OCI-LY1 (cell line): Measurements from ENCODE around the gene CHMP2B.

Source experiments
- H2AFZ ChIP-seq: fragments of 200-600 bp; sonication (generic), shearing (Covaris generic); 2 replicates; pipeline ENCODE4 v1.6.0; 2014; ENCODE audit warnings: antibody characterized with exemption, mild to moderate bottlenecking, low read length
- H3F3A ChIP-seq: fragments of 200-600 bp; sonication (generic), shearing (Covaris generic); 2 replicates; pipeline ENCODE4 v1.6.0; 2014; ENCODE audit warnings: mild to moderate bottlenecking, antibody characterized with exemption, low read length, moderate library complexity; ENCODE audit not compliant: insufficient read depth
- H3K27ac ChIP-seq: fragments of 200-600 bp; sonication (generic); 2 replicates; pipeline ENCODE4 v1.5.1; 2014; ENCODE audit warnings: low read length, mixed run types, mild to moderate bottlenecking, low read depth; ENCODE audit not compliant: poor library complexity, severe bottlenecking
- H3K27me3 ChIP-seq: fragments of 200-600 bp; sonication (generic); 2 replicates; pipeline ENCODE4 v1.6.0; 2014; ENCODE audit warnings: antibody characterized with exemption, mild to moderate bottlenecking, low read length, moderate library complexity; ENCODE audit not compliant: insufficient read depth
- H3K36me3 ChIP-seq: fragments of 200-600 bp; sonication (generic); 2 replicates; pipeline ENCODE4 v1.6.1; 2014; ENCODE audit warnings: mild to moderate bottlenecking, antibody characterized with exemption, low read length, moderate library complexity, mixed read lengths; ENCODE audit not compliant: insufficient read depth
- H3K4me1 ChIP-seq: fragments of 200-600 bp; sonication (generic); 2 replicates; pipeline ENCODE4 v1.5.1; 2014; ENCODE audit warnings: mild to moderate bottlenecking, low read length, moderate library complexity; ENCODE audit not compliant: insufficient read depth, severe bottlenecking
- H3K4me2 ChIP-seq: fragments of 200-600 bp; sonication (generic), shearing (Covaris generic); 2 replicates; pipeline ENCODE4 v1.6.1; 2014; ENCODE audit warnings: low read length
- H3K4me3 ChIP-seq: fragments of 200-600 bp; sonication (generic); 2 replicates; pipeline ENCODE4 v1.5.1; 2014; ENCODE audit warnings: low read length, low read depth, mild to moderate bottlenecking, mixed read lengths; ENCODE audit not compliant: poor library complexity, severe bottlenecking
- H3K79me2 ChIP-seq: fragments of 200-600 bp; shearing (Covaris generic); 2 replicates; pipeline ENCODE4 v1.6.1; 2016; ENCODE audit warnings: mixed run types, low read length, mixed read lengths; ENCODE audit not compliant: insufficient read depth
- H3K9ac ChIP-seq: fragments of 200-600 bp; sonication (generic), shearing (Covaris generic); 2 replicates; pipeline ENCODE4 v1.6.1; 2014; ENCODE audit warnings: mild to moderate bottlenecking, low read length, mixed read lengths
- H3K9me2 ChIP-seq: fragments of 200-600 bp; sonication (generic), shearing (Covaris generic); 2 replicates; pipeline ENCODE4 v1.6.1; 2014; ENCODE audit warnings: low read depth, mild to moderate bottlenecking, low read length, mixed read lengths
- H3K9me3 ChIP-seq: fragments of 200-600 bp; shearing (Covaris generic); 2 replicates; pipeline ENCODE4 v1.6.1; 2014; ENCODE audit warnings: low read length, mixed read lengths
- H4K20me1 ChIP-seq: fragments of 200-600 bp; sonication (generic), shearing (Covaris generic); 2 replicates; pipeline ENCODE4 v1.6.0; 2016; ENCODE audit warnings: mild to moderate bottlenecking, low read length; ENCODE audit not compliant: insufficient read depth
- CTCF ChIP-seq: fragments of 200-600 bp; sonication (generic), shearing (Covaris generic); IDR thresholded peaks from 2 replicates; pipeline ENCODE4 v1.5.1; 2017; ENCODE audit warnings: mild to moderate bottlenecking, antibody characterized with exemption, low read length, moderate library complexity, mixed read lengths
- EZH2 ChIP-seq: fragments of 200-600 bp; sonication (generic), shearing (Covaris generic); IDR thresholded peaks from 2 replicates; pipeline ENCODE4 v1.8.0; 2017; ENCODE audit warnings: borderline replicate concordance, mixed run types, mild to moderate bottlenecking, antibody characterized with exemption, low read length, moderate library complexity, mixed read lengths

Gene CHMP2B

GRCh38 chr3:87198774-87199173 lies 28.3 kb upstream of the CHMP2B start:
- no peaks in the 10 kb centered on the region for H4K20me1 ChIP-seq
- H3K4me2 ChIP-seq: no peak overlapping the region
- H3K9ac ChIP-seq: no peak overlapping the region
- no peaks in the 10 kb centered on the region for H3K36me3 ChIP-seq
- no peaks in the 10 kb centered on the region for H3F3A ChIP-seq
- H3K27me3 ChIP-seq: no peaks in the 10 kb centered on the region
- H3K27ac ChIP-seq: no peak overlapping the region
- TF ChIP-seq CTCF: no peak
- TF ChIP-seq EZH2: no peak
- no peaks in the 10 kb centered on the region for H3K79me2 ChIP-seq
- H3K9me2 ChIP-seq: no peaks in the 10 kb centered on the region
- H3K9me3 ChIP-seq: no peaks in the 10 kb centered on the region
- H3K4me3 ChIP-seq: no peak overlapping the region
- H2AFZ ChIP-seq: no peak overlapping the region
- no peaks in the 10 kb centered on the region for H3K4me1 ChIP-seq

GRCh38 chr3:87199628-87200027 lies 27.5 kb upstream of the CHMP2B start:
- no peak overlapping the region for H3K27ac ChIP-seq
- H3K79me2 ChIP-seq: no peaks in the 10 kb centered on the region
- H3K9ac ChIP-seq: no peak overlapping the region
- H3K9me3 ChIP-seq: no peaks in the 10 kb centered on the region
- H3F3A ChIP-seq: no peaks in the 10 kb centered on the region
- H3K4me2 ChIP-seq: no peak overlapping the region
- TF ChIP-seq CTCF (no peak), EZH2 (no peak)
- no peak overlapping the region for H3K4me3 ChIP-seq
- no peaks in the 10 kb centered on the region for H4K20me1 ChIP-seq
- H3K36me3 ChIP-seq: no peaks in the 10 kb centered on the region
- no peaks in the 10 kb centered on the region for H3K27me3 ChIP-seq
- H3K9me2 ChIP-seq: no peaks in the 10 kb centered on the region
- no peak overlapping the region for H2AFZ ChIP-seq
- no peaks in the 10 kb centered on the region for H3K4me1 ChIP-seq

GRCh38 chr3:87200060-87200647 lies 27.0 kb upstream of the CHMP2B start:
- H3K4me2 ChIP-seq: no peak overlapping the region
- no peaks in the 10 kb centered on the region for H3K4me1 ChIP-seq
- TF ChIP-seq CTCF: no peak
- TF ChIP-seq EZH2: no peak
- H3K9me3 ChIP-seq: no peaks in the 10 kb centered on the region
- H3F3A ChIP-seq: no peaks in the 10 kb centered on the region
- no peaks in the 10 kb centered on the region for H3K36me3 ChIP-seq
- H3K9me2 ChIP-seq: no peaks in the 10 kb centered on the region
- no peaks in the 10 kb centered on the region for H3K79me2 ChIP-seq
- no peaks in the 10 kb centered on the region for H4K20me1 ChIP-seq
- no peaks in the 10 kb centered on the region for H3K27me3 ChIP-seq
- no peak overlapping the region for H2AFZ ChIP-seq
- H3K9ac ChIP-seq: no peak overlapping the region
- no peak overlapping the region for H3K27ac ChIP-seq
- no peak overlapping the region for H3K4me3 ChIP-seq
